Common myeloid progenitor, CD34-positive (primary cell): ENCODE measurements around the gene GABBR1.

ENCODE experiments used
- CTCF ChIA-PET: fragments of 350-600 bp; sonication (Branson Sonifier 250); formaldehyde crosslinking; loops from one replicate; lab custom pipeline; 2021; ENCODE audit warnings: antibody characterized with exemption; lab: Charles Lee
- POLR2A ChIA-PET: fragments of 350-600 bp; sonication (Branson Sonifier 250); formaldehyde crosslinking; loops from one replicate; lab custom pipeline; 2021; ENCODE audit warnings: antibody characterized with exemption; lab: Charles Lee
- DNase-seq, 3 donors: peaks; one replicate each; pipeline versions ENCODE4 v3.0.0 to v3.0.0-alpha.2; 2013
- H3K27ac ChIP-seq, 2 experiments: 1 replicate in 1 of 2; 2 replicates in 1 of 2; pipeline ENCODE4 v1.7.0; 2013; ENCODE audit warnings: inconsistent platforms in 2 of 2, low read length in 2 of 2, mild to moderate bottlenecking in 2 of 2, low read depth in 1 of 2, moderate library complexity in 1 of 2; ENCODE audit not compliant: severe bottlenecking in 2 of 2, insufficient read depth in 1 of 2, poor library complexity in 1 of 2
- H3K27me3 ChIP-seq, 5 experiments: replicated peaks in 2 of 5; 1 replicate in 3 of 5; 2 replicates in 2 of 5; pipeline versions ENCODE4 v1.6.1 to v1.7.0; 2013; ENCODE audit warnings: low read length in 4 of 5, mild to moderate bottlenecking in 2 of 5, moderate library complexity in 2 of 5, inconsistent platforms in 1 of 5; ENCODE audit not compliant: insufficient read depth in 5 of 5, control insufficient read depth in 4 of 5
- H3K36me3 ChIP-seq, 4 experiments: 1 replicate in 2 of 4; 2 replicates in 2 of 4; pipeline versions ENCODE4 v1.6.1 to v1.7.0; 2013; ENCODE audit warnings: low read length in 3 of 4, control low read depth in 1 of 4, mild to moderate bottlenecking in 1 of 4; ENCODE audit not compliant: control insufficient read depth in 4 of 4, insufficient read depth in 4 of 4
- H3K4me1 ChIP-seq, 4 experiments: 1 replicate in 3 of 4; 2 replicates in 1 of 4; pipeline versions ENCODE4 v1.6.1 to v1.7.1; 2013; ENCODE audit warnings: low read length in 3 of 4, mild to moderate bottlenecking in 3 of 4, control low read depth in 1 of 4, inconsistent platforms in 1 of 4, moderate library complexity in 1 of 4; ENCODE audit not compliant: control insufficient read depth in 4 of 4, insufficient read depth in 4 of 4; ENCODE audit errors: control extremely low read depth in 1 of 4
- H3K4me3 ChIP-seq, 7 experiments: 1 replicate in 4 of 7; 2 replicates in 3 of 7; pipeline versions ENCODE4 v1.5.1 to v1.7.0; 2013; ENCODE audit warnings: mild to moderate bottlenecking in 7 of 7, low read length in 6 of 7, moderate library complexity in 6 of 7, inconsistent platforms in 2 of 7, low read depth in 2 of 7, control low read depth in 1 of 7; ENCODE audit not compliant: insufficient read depth in 4 of 7, control insufficient read depth in 1 of 7; ENCODE audit errors: extremely low read depth in 1 of 7
- H3K9me3 ChIP-seq, 5 experiments: 1 replicate in 4 of 5; 2 replicates in 1 of 5; pipeline versions ENCODE4 v1.6.1 to v1.7.1; 2013; ENCODE audit warnings: low read length in 4 of 5, mild to moderate bottlenecking in 2 of 5, inconsistent platforms in 1 of 5, low read depth in 1 of 5, moderate library complexity in 1 of 5; ENCODE audit not compliant: control insufficient read depth in 4 of 5, insufficient read depth in 2 of 5; ENCODE audit errors: control extremely low read depth in 1 of 5
- WGBS: methylation state at CpG from one replicate; pipeline ENCODE4 v1.1.5; 2013; ENCODE audit not compliant: insufficient coverage; 5-methylcytosine and 5-hydroxymethylcytosine counted together

Gene GABBR1

DNA sequence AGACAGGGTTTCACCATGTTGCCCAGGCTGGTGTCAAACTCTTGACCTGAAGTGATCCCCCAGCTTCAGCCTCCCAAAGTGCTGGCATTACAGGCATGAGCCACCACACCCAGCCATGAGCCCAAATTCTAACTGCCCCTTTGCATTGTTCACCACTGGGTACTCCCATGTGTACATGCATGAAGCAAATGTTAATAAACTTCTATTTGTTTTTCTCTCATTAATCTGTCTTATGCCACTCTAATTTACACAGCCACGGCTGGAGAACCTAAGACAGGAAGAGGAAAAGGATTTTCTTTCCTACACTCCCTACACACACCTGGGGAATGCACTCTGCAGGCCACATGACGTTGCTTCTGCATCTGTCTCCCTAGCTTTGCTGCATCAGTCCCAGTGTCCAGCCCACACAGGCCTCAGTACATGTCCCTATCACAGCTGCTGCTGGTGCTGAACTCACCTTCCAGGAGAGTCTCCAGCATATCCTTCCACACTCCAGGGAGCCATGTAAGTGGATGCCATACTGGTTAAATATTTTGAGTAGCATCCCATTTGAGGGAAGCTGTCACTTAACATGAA lies 34.7 kb downstream of the GABBR1 start:
- H3K36me3 ChIP-seq: peaks cover 0 to 3% (median 0%) of the 10 kb centered on the region in 4 experiments
- no peak overlapping the region for H3K27ac ChIP-seq
- no peaks in the 10 kb centered on the region for H3K27me3 ChIP-seq
- ChIA-PET POLR2A (no interaction called here), CTCF (interaction anchor here (0.9 kb wide), 1 partner anchor 25 kb away, joined by 4 read pairs; no protein-coding TSS in a partner anchor)
- no peaks in the 10 kb centered on the region for H3K9me3 ChIP-seq
- 73% methylated on average over 2 of the region's 2 CpGs for WGBS
- H3K4me3 ChIP-seq: no peak overlapping the region
- H3K4me1 ChIP-seq: peaks cover 0 to 2% (median 0%) of the 10 kb centered on the region in 4 experiments
- no peak for DNase-seq

DNA sequence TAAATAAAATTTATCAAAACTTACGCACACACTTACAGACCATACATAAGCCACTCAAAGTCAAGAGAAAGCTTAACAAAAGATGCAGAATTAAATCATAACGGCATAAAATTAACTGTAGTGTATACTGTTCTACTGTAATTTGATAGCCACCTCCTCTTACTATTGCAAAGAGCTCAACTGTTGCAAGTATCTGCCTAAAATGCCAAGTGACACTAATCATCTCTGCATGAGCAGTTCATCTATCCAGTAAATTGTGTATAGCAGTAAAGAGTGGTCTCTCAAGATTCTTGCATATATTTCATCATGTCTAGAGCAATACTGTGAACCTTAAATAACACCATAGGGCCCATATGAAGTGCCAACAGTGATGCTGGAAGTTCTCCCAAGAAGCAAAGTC lies 35.8 kb downstream of the GABBR1 start:
- Histone ChIP-seq H3K4me3 (no peak overlapping the region), H3K9me3 (no peaks in the 10 kb centered on the region), H3K27me3 (no peaks in the 10 kb centered on the region), H3K4me1 (peaks cover 0 to 2% (median 0%) of the 10 kb centered on the region in 4 experiments), H3K27ac (no peak overlapping the region), H3K36me3 (peaks cover 0 to 3% (median 0%) of the 10 kb centered on the region in 4 experiments)
- ChIA-PET CTCF (interaction anchor here (0.9 to 1.9 kb wide), 2 partner anchors 24 to 220 kb away, joined by 4 to 5 read pairs; no protein-coding TSS in a partner anchor), POLR2A (no interaction called here)
- no peak for DNase-seq
- WGBS: no CpG with 5 or more reads among the region's 2 CpGs

GRCh38 chr6:29596381-29596900 lies 36.5 kb downstream of the GABBR1 start:
- H3K4me1 ChIP-seq: peaks cover 0 to 2% (median 0%) of the 10 kb centered on the region in 4 experiments
- WGBS: 97% methylated on average over 4 of the region's 6 CpGs
- H3K36me3 ChIP-seq: peaks cover 0 to 1% (median 0%) of the 10 kb centered on the region in 4 experiments
- POLR2A ChIA-PET: no interaction called here
- no peak for DNase-seq
- H3K27me3 ChIP-seq: peaks cover 0 to 3% (median 0%) of the 10 kb centered on the region in 5 experiments
- H3K4me3 ChIP-seq: no peak overlapping the region
- no peak overlapping the region for H3K27ac ChIP-seq
- CTCF ChIA-PET: interaction anchor here (0.7 to 1.9 kb wide), 2 partner anchors 220 to 1427 kb away, joined by 3 to 5 read pairs; no protein-coding TSS in a partner anchor
- no peaks in the 10 kb centered on the region for H3K9me3 ChIP-seq

GRCh38 chr6:29593199-29593855 lies 39.7 kb downstream of the GABBR1 start:
- no peaks in the 10 kb centered on the region for H3K9me3 ChIP-seq
- H3K36me3 ChIP-seq: no peaks in the 10 kb centered on the region
- ChIA-PET POLR2A (no interaction called here), CTCF (no interaction called here)
- H3K27me3 ChIP-seq: peaks cover 0 to 3% (median 0%) of the 10 kb centered on the region in 5 experiments
- H3K27ac ChIP-seq: no peak overlapping the region
- no peak overlapping the region for H3K4me3 ChIP-seq
- 45% methylated on average over 3 of the region's 4 CpGs for WGBS
- DNase-seq: peak in 1 of 3 donors; percentile 7
- peaks cover 0 to 2% (median 0%) of the 10 kb centered on the region in 4 experiments for H3K4me1 ChIP-seq

DNA sequence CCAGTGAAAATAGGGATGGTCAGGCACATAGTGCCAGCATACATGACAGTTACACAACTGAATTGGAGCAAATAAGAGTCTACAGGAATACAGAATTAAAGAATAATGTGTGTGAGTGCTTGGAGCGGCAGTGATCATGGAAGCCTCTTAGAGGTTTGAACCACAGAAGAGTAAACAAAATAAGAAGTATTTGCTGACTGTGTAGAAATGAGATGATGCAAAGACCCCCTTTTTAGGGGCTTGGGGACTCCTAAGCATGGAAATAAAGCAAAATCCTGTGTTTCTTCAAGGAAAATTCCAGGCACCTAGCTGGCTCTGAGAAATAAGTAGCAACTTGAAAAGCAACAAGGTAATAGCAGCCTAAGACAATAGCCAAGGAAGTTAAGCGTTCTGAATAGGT lies 41.3 kb downstream of the GABBR1 start:
- CTCF ChIA-PET: no interaction called here
- Histone ChIP-seq H3K9me3 (no peaks in the 10 kb centered on the region), H3K4me1 (peaks cover 0 to 2% (median 0%) of the 10 kb centered on the region in 4 experiments), H3K27me3 (peaks cover 0 to 7% (median 0%) of the 10 kb centered on the region in 5 experiments), H3K27ac (no peak overlapping the region), H3K4me3 (no peak overlapping the region), H3K36me3 (no peaks in the 10 kb centered on the region)
- whole genome bisulfite sequencing: 80% methylated on average over 1 of the region's 2 CpGs
- POLR2A ChIA-PET: no interaction called here
- DNase-seq: no peak

GRCh38 chr6:29590218-29590808 lies 42.7 kb downstream of the GABBR1 start:
- ChIA-PET CTCF (interaction anchor here (0.9 to 7.1 kb wide), 8 partner anchors 12 to 215 kb away, joined by 3 to 33 read pairs (median 3); partner anchors contain the start of gene OR12D3), POLR2A (no interaction called here)
- DNase-seq: no peak
- H3K27me3 ChIP-seq: peaks cover 0 to 9% (median 0%) of the 10 kb centered on the region in 5 experiments
- no peak overlapping the region for H3K4me3 ChIP-seq
- H3K27ac ChIP-seq: no peak overlapping the region
- peaks cover 0 to 2% (median 0%) of the 10 kb centered on the region in 4 experiments for H3K4me1 ChIP-seq
- WGBS: 86% methylated on average over 2 of the region's 4 CpGs
- H3K36me3 ChIP-seq: no peaks in the 10 kb centered on the region
- no peaks in the 10 kb centered on the region for H3K9me3 ChIP-seq
